Renal cortical epithelial cell (primary cell): ENCODE results near the gene TPRKB. TPM values are rescaled to one million over a fixed set of nuclear protein-coding genes. Genes with fewer than 3 reads are reported as not detected.
"Not testable (repeated sequence)": the region's sequence is repeated elsewhere in the genome, so short reads cannot be mapped to it uniquely, and the experiment has no call there.

Source experiments
- DNase-seq: peaks from one replicate; pipeline ENCODE4 v3.0.0-alpha.2; 2011; ENCODE audit warnings: low read depth
- total RNA-seq: library from RNA; depleted of rRNA; stranded (reverse); fragments of >200 nt; gene quantifications from 2 replicates; pipeline ENCODE4 v1.2.3, GENCODE V29; 2014

The TPRKB gene
- total RNA-seq, 1 donor from 2014 or later, result 23.4 TPM

DNA sequence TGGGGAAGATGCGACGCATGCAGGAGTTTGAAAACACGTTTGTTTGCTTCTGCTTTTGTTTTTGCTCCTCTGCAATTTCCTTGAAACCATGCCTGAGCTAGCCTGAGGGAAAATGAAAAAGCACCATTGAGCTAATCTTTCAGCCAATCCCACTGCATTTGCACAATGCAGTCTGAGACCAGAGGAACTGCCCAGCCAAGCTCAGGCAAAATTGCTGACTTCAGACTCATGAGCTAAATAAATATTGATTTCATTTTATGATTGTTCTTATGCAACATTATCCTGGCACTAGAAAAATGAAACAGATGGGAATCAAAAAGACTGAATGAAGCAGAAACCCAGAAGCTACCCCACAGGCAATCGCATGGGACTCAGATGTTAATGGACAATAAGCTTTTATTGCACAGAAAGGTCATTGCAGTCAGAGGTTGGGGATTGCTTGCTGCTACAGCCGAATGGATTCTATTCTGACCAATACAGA is 37.0 kb downstream of the TPRKB start:
- no peak for DNase-seq

DNA sequence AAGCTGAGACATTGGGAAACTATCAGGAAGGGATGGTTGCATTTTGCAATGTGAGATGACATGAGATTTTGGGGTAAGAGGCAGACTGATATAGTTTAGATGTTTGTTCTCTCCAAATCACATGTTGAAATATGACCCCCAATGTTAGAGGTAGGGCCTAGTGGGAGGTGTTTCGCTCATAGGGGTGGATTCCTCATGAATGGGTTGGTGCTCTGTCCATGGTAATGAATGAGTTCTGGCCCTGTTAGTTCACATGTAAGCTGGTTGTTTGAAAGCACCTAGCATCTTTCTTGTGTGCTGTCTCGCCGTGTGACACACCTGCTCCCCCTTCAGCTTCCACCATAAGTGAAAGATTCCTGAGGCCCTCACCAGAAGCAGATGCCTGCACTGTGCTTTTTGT is 37.7 kb downstream of the TPRKB start:
- no peak for DNase-seq

DNA sequence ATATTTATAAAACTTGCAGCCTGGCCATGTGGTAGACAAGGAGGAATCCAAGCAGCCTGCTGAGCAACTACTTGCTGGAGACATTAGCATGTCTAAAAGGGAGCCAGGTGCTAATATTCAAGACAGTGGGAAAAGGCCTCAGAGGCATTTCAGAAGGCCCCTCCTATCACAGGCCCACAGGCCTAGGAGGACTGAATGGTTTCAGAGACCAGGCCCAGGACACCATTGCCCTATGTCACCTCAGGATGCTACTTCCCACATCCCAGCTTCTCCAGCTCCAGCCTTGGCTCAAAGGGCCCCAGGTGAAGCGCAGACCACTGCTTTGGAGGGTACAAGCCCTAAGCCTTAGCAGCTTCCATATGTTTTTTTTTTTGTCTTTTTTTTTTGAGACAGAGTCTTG is 39.0 kb downstream of the TPRKB start:
- no peak for DNase-seq

DNA sequence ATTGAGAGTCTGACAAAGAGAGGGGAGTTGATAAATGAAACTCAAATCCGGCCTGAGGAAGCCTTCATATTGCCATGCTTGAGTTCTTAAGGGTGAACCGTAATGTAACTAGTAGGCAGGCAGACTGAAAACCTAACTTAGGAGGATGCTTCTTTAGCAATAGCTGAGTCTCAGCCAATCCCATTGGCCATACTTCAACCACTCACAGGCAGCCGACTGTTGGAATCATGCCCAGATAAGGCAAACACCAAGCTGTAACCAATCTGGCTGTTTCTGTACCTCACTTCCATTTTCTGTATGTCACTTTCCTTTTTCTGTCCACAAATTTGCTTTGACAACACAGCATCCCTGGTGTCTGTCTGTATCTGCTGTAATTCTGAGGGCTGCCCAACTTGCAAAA is 39.5 kb downstream of the TPRKB start:
- DNase-seq, result no peak

DNA sequence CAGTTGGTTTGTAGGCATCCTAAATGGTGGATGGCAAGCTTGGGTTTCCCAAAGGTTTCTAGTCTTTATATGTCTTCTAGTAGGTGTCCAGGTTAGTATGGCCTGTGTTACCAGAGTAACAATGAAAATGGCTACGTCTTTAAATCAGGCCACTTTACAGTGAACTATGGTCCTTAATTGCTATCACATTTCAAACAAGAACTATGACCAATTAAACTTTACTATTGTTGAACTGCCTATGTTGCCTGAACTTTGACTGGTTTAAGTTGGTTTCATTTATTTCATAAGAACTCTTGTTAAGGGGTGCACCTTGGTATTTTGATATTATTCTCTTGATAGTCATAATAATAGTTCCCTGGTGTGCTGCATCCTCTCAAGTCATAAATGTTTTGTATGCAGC is 40.2 kb downstream of the TPRKB start:
- DNase-seq, result not testable (repeated sequence)

DNA sequence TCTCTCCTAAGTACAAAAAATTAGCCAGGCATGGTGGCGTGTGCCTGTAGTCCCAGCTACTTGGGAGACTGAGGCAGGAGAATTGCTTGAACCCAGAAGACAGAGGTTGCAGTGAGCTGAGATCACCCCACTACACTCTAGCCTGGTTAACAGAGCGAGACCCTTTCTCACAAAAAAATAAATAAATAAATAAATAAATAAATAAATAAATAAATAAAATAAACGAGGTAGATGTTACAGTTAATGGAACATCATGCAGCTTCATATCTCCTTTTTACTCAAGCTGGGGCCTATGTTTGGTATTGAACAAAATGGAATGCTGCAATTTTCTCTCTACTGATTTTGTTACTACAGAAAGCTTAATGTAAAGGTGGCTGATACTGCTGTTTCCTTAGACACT is 40.6 kb downstream of the TPRKB start:
- not testable (repeated sequence) for DNase-seq

DNA sequence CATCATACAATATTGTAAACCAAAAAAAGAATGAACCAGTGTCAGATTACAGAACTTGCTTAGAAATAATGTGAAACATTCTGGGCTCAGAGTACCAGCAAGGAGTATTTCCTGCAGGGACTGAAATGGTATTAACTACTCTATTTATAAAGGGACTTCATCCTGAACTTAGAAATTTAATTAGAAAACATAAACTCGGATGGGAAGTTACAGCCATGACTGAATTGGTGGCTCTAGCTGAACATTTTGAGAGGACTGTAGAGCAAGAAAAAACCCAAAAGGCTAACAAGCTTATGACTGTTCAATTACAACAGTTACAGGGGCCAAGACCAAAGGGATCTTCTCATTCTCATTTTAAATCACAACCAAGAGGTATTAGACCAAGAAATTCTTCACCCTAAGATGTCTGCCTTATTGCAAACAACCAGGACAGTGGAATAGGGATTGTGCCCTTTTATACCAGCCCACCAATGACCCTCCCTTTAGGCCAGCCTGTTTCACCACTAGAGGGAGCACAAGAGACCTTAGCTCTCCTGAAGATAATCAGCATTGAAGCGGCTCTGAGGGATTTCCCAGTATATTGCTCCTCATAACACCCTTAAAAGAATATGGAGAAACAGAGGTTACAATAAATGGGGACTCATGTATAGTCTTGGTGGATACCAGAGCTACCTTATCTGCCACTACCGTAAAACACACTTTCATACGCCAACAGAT is 46.6 kb downstream of the TPRKB start:
- DNase-seq, result not testable (repeated sequence)

DNA sequence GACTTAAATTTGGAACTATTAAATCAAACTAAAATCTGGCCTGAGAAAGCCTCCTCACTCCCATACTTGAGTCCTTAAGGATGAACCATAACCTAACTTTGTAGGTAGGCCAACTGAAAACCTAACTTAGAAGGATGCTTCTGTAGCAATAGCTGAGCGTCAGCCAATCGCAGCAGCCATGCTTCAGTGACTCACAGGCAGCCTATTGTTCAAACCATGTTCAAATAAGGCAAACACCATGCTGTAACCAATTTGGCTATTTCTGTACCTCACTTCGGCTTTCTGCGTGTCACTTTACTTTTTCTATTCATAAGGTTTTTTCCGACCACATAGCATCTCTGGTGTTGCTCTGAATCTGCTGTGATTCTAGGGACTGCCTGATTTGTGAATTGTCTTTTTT is 48.7 kb downstream of the TPRKB start:
- not testable (repeated sequence) for DNase-seq

DNA sequence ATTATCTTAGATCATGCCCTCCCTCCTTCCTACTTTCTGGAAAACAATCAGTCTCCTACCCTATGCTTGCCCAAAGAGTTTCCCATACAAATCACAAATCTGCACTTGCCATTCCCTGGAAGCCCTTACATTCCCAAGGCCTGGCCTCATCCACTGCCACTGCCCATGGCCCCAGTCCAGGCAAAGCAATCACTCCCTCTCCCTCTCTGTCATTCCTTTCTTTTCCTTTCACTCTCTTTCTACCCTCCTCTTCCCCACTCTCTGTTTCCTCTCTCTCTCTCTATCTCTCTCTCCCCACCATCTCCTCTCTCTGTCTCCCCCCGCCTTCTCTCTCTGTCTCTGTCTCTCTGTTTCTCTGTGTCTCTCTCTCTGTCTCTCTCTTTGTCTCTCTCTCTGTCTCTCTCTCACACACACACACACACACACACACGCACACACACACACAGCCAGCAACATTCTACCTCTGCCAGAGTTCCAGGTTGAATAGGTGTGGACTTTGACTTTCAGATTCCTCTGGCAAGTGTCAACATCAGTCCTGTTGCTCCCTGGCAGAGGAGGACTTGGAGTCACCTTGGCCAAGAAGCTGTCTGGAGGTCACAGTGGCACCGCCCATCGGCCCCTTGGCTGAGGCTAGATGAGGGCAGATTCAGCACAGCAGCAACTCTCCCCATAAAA is 51.2 kb downstream of the TPRKB start:
- DNase-seq, result peak; percentile 30

DNA sequence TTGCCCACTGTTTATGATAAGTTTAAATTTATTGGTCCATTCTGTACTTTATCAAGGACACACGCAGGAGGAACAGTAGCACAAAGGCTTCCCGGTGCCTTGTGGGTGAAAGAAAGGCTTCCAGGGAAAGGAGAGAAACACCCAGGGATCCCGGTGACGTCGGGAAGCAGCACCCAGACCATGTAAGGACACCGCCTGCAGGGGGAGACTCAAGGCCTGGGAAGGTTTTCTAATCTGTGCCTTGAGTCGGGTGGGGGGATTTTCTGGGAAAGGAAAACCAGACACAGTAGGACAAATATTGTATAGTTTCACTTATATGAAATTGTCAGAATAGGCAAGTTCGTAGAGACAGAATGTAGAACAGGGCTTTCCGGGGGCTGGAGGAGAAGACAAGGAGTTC is 52.2 kb downstream of the TPRKB start:
- DNase-seq, result not testable (repeated sequence)

DNA sequence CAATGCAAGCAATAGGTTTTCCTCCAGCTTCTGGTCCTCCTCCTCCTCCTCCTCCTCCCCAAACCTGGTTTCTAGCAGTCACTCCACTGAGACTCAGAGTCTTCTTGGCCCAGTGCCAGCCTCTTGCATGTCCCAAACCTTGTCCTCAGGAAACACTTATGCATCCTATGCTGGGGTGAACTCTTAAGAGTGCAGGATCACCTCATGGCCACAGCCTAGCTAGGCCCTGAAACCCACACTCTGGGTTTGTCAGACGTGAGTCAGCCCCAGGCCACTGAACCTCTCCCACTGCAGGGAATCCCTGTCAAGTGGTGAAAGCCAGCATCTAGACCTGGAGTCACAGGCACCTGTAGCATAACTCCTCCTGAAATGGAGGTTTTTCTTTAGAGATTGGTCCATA is 52.8 kb downstream of the TPRKB start:
- DNase-seq, result peak; percentile 19

DNA sequence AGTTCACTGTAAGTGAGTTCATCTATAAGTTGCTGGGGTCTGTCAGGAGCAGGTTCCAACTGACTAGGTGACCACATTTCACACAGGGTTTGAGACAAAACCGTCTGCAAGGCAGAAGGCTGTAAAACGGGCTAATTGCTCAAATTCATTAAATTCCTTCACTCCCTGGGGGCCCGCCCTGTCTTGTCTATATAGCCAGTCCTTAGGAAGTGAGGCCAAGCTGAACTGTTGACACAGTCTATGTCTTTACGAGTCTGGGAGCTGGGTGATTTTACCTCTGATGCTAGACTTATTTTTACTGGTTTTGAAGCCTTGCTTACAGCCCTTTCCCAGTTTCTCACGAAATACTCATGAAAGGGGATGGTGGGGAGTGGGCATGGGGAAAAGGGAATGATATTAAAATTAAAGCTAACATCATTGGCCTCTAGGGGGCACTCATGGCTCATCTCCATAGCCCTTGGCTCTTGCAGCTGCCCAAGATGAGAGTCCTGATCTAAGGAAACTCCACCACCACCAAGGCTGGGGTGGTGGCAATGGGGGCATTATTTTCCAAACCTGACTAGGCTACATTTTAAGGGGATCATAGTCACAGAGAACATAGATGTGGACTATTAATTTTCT is 57.1 kb downstream of the TPRKB start:
- not testable (repeated sequence) for DNase-seq

Other genes with a start within 250 kb of the TPRKB start
- 0.69 and 14.4 TPM in 2 replicates for gene NAT8, start 94.9 kb downstream of the TPRKB start, total RNA-seq
- gene DUSP11, start 42.8 kb upstream of the TPRKB start, total RNA-seq, result 23.5 and 40.5 TPM in 2 replicates
- not detected in 2 replicates for gene C2orf78, start 46.8 kb upstream of the TPRKB start, total RNA-seq
- gene STAMBP, start 91.6 kb upstream of the TPRKB start, total RNA-seq, result 36.5 and 61.9 TPM in 2 replicates
- 0.15 TPM in 1 of 2 replicates, not detected in the other for gene ACTG2, start 155.7 kb upstream of the TPRKB start, total RNA-seq
- gene DGUOK, start 189.5 kb upstream of the TPRKB start, total RNA-seq, result 26.9 and 71.4 TPM in 2 replicates
- 3.6 and 8.7 TPM in 2 replicates for gene TET3, start 247.6 kb upstream of the TPRKB start, total RNA-seq